ENCODE measurements around the gene ABCA7.

ABCA7 gene

GRCh38 chr19:1055886-1056620 lies 16.1 kb downstream of the ABCA7 start:
- no peak for DNase-seq (ENCODE audit: low read depth, low spot score)

DNA sequence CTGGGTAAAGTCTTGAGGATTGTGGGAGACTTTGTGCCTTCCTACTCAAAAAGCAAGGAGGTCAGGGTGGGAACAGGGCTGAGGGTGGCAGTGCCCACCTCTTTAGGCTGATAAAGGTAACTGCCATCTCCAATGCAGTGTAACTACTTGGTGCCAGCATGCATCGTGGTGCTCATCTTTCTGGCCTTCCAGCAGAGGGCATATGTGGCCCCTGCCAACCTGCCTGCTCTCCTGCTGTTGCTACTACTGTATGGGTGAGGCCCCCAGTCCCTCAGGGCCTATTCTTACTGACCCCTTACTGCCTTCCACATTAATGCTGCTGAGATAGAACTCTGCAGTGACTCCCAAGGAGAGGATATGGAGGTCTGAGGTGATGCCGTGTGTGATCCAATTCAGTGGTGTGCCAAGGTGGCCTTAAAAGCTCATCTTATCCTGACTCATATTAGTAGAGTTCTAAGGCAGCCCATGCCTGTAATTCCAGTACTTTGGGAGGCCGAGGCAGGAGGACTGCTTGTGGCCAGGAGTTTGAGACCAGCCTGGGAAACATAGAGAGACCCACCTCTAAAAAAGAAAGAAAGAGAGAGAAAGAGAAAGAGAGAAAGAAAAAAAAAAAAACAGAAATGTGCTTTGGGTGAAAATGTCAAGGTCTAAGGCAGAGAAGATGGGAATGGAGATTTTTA lies 17.4 kb downstream of the ABCA7 start:
- no peak for DNase-seq (ENCODE audit: low read depth, low spot score)

DNA sequence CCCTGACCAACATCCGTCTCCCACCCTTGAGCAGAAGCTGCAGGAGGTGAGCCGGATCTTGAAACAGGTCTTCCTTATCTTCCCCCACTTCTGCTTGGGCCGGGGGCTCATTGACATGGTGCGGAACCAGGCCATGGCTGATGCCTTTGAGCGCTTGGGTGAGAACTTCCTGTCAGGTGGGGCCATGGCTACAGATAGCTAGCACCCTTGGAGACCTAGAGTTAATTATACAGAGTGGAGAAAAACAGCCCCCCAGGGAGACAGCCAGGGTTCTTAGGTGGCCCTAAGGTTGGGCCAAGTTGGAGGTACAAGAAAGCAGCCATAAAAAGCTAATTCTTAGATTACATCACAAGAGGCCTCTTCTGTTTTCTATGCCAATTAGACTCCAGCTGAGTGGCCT lies 18.2 kb downstream of the ABCA7 start:
- DNase-seq (ENCODE audit: low read depth, low spot score) = no peak

GRCh38 chr19:1060689-1061088 lies 20.8 kb downstream of the ABCA7 start:
- DNase-seq (ENCODE audit: low read depth, low spot score) = no peak

GRCh38 chr19:1061987-1062386 lies 22.1 kb downstream of the ABCA7 start:
- no peak for DNase-seq (ENCODE audit: low read depth, low spot score)

DNA sequence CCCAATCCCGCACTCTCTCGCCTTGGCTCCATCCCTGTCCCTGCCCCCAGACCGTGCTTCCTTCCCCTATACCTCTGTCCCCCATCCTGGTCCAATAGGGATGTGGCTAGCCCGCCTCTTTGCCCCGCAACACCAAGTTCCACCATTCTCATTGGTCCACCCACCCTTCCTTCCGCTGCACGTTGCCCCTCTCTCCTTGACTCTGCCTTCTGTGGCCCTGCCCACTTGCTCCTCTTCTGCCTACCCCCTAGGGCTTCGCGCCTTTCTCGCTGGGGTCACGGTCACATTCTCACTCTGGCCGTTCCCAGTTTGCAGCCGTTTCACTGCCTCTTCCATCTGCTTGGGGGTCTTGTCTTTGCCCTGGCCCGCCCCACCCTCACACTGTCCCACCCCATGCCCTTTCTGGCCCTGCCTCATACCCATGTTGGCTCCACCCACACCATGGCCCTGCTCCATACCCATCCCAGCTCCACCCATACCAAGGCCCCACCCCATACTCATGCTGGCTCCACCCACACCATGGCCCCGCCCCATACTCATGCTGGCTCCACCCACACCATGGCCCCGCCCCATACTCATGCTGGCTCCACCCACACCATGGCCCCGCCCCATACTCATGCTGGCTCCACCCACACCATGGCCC lies 22.6 kb downstream of the ABCA7 start:
- DNase-seq (ENCODE audit: low read depth, low spot score) = no peak

DNA sequence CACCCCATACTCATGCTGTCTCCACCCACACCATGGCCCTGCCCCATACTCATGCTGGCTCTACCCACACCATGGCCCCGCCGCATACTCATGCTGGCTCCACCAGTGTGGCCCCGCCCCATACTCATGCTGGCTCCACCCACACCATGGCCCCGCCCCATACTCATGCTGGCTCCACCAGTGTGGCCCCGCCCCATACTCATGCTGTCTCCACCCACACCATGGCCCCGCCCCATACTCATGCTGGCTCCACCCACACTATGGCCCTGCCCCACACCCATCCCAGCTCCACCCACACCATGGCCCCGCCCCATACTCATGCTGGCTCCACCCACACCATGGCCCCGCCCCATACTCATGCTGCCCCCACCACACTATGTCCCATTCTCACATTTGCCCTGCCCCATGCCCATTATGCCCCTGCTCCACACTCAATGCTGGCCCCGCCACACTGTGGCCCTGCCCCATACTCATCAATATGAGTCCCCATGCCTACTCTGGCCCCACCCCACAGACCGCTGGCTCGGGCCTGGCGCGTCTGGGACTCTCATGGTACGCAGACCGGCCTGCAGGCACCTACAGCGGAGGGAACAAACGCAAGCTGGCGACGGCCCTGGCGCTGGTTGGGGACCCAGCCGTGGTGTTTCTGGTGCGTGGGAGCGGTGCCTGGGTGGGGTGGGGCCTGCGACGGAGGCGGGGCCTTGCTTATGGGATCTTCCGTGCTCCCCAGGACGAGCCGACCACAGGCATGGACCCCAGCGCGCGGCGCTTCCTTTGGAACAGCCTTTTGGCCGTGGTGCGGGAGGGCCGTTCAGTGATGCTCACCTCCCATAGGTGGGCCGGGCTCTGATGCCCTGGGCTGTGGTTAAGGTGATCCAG lies 23.4 kb downstream of the ABCA7 start:
- DNase-seq (ENCODE audit: low read depth, low spot score) = no peak

DNA sequence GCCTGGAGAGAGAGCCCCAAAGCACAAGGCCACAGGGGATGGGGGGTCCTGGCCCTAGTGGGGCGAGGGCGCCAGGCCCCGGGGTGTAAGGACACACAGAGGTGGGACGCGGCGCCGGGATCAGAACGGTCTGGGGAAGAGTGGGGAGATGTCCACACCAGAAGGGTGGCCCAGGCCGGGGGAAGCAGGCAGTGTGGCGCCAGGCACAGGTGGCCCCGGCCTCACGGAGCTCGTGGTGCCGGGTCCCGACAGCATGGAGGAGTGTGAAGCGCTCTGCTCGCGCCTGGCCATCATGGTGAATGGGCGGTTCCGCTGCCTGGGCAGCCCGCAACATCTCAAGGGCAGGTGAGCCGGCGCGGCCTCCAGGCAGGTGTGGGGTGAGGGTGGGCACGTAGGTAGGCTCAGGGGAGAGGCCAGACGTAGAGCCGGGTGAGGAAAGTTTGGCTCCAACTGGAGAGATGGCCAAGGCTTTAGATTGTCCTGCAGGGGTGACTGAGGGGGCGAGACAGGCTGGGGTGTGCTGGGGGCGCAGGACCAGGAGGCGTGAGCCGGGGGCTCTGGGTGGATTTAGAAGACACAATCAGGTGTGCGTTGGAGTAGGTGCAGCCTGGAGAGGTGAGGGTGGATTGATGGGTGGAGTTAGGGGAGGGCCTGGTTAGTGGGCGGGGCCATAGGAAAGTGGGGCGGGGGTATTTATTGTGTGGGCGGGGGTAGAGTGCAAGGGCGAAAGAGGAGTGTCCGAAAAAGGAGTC lies 24.2 kb downstream of the ABCA7 start:
- no peak for DNase-seq (ENCODE audit: low read depth, low spot score)

DNA sequence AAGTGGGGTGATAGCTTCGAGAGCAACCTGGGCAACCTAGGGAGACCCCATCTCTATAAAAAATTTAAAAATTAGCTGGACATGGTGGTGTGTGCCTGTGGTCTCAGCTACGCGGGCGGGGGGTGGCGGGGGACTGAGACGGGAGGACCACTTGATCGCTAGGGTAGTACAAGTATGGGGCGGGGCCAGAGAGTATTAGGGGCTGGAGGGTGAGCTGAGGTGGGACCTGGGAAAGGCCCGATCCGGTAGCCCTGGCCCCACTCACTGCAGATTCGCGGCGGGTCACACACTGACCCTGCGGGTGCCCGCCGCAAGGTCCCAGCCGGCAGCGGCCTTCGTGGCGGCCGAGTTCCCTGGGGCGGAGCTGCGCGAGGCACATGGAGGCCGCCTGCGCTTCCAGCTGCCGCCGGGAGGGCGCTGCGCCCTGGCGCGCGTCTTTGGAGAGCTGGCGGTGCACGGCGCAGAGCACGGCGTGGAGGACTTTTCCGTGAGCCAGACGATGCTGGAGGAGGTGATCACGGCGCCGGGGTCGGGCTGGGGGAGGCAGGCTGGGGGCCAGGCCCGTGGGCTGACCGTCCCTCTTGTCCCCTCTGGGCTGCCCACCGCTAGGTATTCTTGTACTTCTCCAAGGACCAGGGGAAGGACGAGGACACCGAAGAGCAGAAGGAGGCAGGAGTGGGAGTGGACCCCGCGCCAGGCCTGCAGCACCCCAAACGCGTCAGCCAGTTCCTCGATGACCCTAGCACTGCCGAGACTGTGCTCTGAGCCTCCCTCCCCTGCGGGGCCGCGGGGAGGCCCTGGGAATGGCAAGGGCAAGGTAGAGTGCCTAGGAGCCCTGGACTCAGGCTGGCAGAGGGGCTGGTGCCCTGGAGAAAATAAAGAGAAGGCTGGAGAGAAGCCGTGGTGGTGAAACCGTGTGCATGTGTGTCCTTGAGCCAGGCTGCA lies 25.0 kb downstream of the ABCA7 start:
- DNase-seq (ENCODE audit: low read depth, low spot score) = no peak

DNA sequence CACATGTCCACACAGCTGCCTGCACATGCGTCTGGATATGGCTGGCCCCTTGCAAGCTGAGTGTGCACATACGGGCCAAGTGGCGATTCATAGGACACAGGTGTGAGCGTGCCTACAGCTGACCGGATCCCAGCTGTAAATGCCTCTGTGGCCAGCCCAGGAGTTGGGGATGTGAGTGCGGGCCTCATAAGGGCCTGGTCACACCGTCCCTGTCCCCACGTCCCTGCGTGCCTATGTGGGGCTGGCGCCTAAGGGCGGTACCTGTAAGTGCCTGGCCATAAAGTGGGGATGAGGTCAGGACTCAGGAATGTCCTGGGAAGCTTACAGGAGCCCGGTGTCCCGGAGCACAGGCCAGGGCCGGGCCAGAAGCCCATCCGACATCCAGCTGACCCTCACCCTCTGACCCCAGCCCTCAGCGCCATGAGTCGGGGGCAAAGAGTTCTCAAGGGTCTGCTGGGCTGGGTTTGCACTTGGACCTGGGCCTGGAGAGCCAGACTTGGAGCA lies 25.8 kb downstream of the ABCA7 start:
- no peak for DNase-seq (ENCODE audit: low read depth, low spot score)

- DNase-seq (ENCODE audit: low read depth, low spot score) = no peak
Measured at GRCh38 chr19:1066251-1066747, 26.4 kb downstream of the ABCA7 start.

- peak; percentile 72 for DNase-seq (ENCODE audit: low read depth, low spot score)
Measured at GRCh38 chr19:1066748-1067340, 26.9 kb downstream of the ABCA7 start, which contains the start of gene ARHGAP45. Gene ARHGAP45 (plus strand): TSS chr19:1067167. CDS start chr19:1067406, 239 bp downstream.

DNA sequence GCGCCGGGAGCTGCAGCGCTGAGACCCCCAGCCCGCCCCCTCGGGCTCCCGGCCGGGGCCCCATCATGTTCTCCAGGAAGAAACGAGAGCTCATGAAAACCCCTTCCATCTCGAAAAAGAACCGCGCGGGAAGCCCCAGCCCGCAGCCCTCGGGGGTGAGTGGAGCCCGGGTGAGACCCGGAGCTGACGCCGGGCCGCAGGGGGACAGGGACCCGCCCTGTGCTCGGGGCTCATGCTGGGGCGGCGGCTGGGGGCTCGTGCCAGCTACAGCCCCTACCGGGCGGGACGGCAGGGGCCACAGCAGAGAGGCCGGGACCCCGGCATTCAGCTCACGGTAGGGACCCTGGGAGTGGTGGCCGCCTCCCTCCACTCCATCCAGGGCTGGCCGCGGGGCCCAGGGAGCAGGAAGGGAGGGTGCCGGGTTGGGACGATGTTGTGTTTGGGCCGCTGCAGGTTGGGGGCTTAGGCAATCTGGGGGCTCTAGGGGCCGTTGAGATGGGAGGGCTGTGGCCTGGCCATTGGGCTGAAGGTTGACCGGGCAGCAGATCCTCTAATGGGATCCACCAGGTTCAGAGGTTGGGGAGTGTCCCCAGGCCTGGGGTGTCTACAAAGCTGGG lies 27.5 kb downstream of the ABCA7 start:
- no peak for DNase-seq (ENCODE audit: low read depth, low spot score)

DNA sequence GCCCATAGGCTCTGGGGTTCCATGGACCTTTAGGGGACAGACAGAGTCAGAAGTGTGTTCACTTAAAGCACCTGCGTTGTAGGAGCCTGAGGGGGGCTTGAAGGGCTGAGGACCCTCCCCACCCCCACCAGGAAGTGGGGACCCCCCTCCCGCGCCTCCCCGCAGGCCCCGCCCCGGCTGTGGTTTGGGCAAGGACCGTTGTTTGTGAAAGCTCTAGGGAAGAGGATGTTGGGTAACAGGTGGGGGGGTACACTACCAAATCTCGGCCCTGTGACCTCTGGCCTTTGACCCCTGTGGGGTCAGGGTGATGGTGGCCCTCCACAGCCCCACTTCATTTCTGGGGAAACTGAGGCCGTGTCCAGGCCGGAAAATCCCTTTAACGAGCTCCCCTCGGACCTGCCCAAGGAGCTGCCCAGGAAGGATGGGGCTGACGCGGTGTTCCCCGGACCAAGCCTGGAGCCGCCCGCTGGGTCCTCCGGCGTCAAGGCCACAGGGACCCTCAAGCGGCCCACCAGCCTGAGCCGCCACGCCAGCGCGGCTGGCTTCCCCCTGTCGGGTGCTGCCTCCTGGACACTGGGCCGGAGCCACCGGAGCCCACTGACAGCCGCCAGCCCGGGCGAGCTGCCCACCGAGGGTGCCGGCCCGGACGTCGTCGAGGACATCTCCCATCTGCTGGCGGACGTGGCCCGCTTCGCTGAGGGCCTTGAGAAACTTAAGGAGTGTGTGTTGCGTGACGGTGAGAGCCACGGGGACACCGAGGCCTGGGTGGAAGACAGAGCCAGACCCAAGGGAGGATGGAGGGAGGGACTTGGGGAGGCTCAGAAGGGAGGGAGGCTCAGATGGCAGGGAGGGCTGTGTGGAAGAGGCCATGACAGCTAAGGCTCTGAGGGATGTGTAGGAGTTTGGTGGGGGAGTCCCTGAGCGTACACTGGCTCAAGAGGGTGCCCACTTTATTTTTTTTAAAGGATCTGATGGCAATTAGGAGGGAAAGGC lies 28.4 kb downstream of the ABCA7 start:
- no peak for DNase-seq (ENCODE audit: low read depth, low spot score)

- DNase-seq (ENCODE audit: low read depth, low spot score) = peak; percentile 47
Measured at GRCh38 chr19:1069009-1069779, 29.3 kb downstream of the ABCA7 start.

- DNase-seq (ENCODE audit: low read depth, low spot score) = no peak
Measured at GRCh38 chr19:1070576-1070930, 30.6 kb downstream of the ABCA7 start.

All from activated CD4-positive, CD25-positive, alpha-beta regulatory T cell treated with anti-CD3 and anti-CD28 coated beads, Interleukin-2, amount 50 U/mL, for 16 hours (primary cell).